ENCODE data around the gene MDK. TPM values are rescaled to one million over a fixed set of nuclear protein-coding genes. Genes with fewer than 3 reads are reported as not detected.

The MDK gene
- total RNA-seq, 1 donor from 2014 or later = 600 TPM

DNA sequence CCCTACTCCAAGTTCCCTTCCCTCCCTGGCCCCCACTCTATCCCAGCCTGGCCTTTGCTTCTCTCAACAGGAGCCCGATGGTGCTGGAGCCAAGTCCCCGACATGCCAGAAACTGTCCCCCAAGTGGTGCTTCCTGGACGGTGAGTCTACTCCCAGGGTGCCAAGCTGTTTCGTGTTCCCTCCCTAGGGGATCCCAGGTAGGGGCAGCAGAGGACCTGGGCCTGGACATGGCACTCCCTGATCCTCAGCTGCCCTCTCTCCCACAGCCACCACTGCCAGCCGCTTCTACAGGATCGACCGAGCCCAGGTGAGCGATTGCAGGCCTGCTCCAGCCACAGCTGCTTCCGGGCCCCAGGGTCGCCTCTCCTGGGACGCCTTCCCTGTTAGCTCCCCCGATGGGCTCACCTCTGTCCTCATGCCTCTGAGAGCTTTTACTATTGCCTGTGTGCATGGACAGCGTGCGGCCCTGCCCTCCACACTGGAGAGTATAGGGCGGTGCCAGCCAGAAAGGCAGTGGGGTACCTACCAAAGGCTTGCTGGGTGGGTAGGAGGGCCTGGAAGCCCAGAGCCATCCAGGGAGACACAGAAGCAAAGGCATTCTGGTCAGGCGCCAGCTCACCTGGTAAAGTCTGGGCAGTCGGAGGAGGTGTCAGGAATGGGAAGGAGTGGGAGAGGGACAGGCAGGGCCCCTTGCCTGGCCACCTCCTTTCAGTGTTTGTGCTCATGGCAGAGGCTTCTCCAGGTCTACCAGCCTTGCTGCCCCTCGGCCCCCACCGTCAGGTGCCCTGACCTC is 5.0 kb upstream of the MDK start:
- H3K27ac Mint-ChIP-seq = no peak overlapping the region
- no peaks in the 10 kb centered on the region for H3K9me3 Mint-ChIP-seq
- H3K4me3 Mint-ChIP-seq = no peak overlapping the region
- Histone ChIP-seq H3F3A (ENCODE audit: low read depth) (peaks cover 32% of the 10 kb centered on the region), H3K27me3 (no peaks in the 10 kb centered on the region), H3K9me3 (ENCODE audit: low read depth) (no peaks in the 10 kb centered on the region), H3K4me1 (peaks cover 10% of the 10 kb centered on the region), H3K79me2 (ENCODE audit: low read depth) (no peaks in the 10 kb centered on the region), H3K27ac (no peak overlapping the region), H2AFZ (replicated peaks) (no peak overlapping the region), H3K4me2 (no peak overlapping the region), H3K36me3 (no peaks in the 10 kb centered on the region), H3K9ac (no peak overlapping the region), H3K4me3 (no peak overlapping the region), H4K20me1 (ENCODE audit: low read depth) (peaks cover 21% of the 10 kb centered on the region)
- no peak for DNase-seq (ENCODE audit: low spot score)
- H3K36me3 Mint-ChIP-seq = peaks cover 11% of the 10 kb centered on the region
- no peak for TF ChIP-seq EZH2 (IDR thresholded peaks at IDR 0.05)
- TF ChIP-seq, protein P1, sequence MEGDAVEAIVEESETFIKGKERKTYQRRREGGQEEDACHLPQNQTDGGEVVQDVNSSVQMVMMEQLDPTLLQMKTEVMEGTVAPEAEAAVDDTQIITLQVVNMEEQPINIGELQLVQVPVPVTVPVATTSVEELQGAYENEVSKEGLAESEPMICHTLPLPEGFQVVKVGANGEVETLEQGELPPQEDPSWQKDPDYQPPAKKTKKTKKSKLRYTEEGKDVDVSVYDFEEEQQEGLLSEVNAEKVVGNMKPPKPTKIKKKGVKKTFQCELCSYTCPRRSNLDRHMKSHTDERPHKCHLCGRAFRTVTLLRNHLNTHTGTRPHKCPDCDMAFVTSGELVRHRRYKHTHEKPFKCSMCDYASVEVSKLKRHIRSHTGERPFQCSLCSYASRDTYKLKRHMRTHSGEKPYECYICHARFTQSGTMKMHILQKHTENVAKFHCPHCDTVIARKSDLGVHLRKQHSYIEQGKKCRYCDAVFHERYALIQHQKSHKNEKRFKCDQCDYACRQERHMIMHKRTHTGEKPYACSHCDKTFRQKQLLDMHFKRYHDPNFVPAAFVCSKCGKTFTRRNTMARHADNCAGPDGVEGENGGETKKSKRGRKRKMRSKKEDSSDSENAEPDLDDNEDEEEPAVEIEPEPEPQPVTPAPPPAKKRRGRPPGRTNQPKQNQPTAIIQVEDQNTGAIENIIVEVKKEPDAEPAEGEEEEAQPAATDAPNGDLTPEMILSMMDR (IDR thresholded peaks at IDR 0.05) = no peak
- TF ChIP-seq EZH2phosphoT487 (IDR thresholded peaks at IDR 0.05) = no peak
- H3K27me3 Mint-ChIP-seq (ENCODE audit: insufficient read depth, low read depth) = peaks cover 4% of the 10 kb centered on the region
- peaks cover 7% of the 10 kb centered on the region for H3K4me1 Mint-ChIP-seq

DNA sequence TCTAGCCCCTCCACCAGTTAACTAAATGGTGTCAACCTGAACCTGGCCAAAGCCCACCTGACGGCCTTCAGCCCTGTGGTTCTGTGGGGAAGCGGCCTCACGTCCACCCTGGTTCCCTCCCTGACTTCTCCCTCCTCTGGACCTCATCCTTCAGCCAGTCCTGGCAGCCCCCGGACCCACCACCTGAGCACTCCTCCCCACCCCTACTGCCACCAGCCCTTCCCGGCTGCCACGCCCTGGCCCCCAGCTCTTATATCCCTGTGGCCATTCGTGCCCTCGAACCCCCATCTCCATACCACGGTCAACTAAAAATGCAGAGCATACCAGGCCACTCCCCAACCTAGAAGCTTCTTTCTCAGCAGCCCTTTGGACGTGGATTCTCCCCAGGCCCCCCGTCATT is 4.2 kb upstream of the MDK start:
- Histone ChIP-seq H2AFZ (replicated peaks) (no peak overlapping the region), H3K79me2 (ENCODE audit: low read depth) (peaks cover 6% of the 10 kb centered on the region), H3K4me3 (no peak overlapping the region), H3K27me3 (no peaks in the 10 kb centered on the region), H3K4me1 (peaks cover 10% of the 10 kb centered on the region), H3K9ac (no peak overlapping the region), H3K36me3 (no peaks in the 10 kb centered on the region), H3K27ac (no peak overlapping the region), H3K9me3 (ENCODE audit: low read depth) (no peaks in the 10 kb centered on the region), H3F3A (ENCODE audit: low read depth) (peaks cover 32% of the 10 kb centered on the region), H4K20me1 (ENCODE audit: low read depth) (peaks cover 22% of the 10 kb centered on the region), H3K4me2 (no peak overlapping the region)
- H3K9me3 Mint-ChIP-seq = no peaks in the 10 kb centered on the region
- H3K27me3 Mint-ChIP-seq (ENCODE audit: insufficient read depth, low read depth) = peaks cover 3% of the 10 kb centered on the region
- H3K36me3 Mint-ChIP-seq = peaks cover 11% of the 10 kb centered on the region
- no peak for DNase-seq (ENCODE audit: low spot score)
- no peak for TF ChIP-seq EZH2 (IDR thresholded peaks at IDR 0.05)
- TF ChIP-seq EZH2phosphoT487 (IDR thresholded peaks at IDR 0.05) = no peak
- TF ChIP-seq, protein P1 (IDR thresholded peaks at IDR 0.05) = no peak
- peaks cover 7% of the 10 kb centered on the region for H3K4me1 Mint-ChIP-seq
- peak overlapping the region; percentile 12 for H3K4me3 Mint-ChIP-seq
- H3K27ac Mint-ChIP-seq = no peak overlapping the region

DNA sequence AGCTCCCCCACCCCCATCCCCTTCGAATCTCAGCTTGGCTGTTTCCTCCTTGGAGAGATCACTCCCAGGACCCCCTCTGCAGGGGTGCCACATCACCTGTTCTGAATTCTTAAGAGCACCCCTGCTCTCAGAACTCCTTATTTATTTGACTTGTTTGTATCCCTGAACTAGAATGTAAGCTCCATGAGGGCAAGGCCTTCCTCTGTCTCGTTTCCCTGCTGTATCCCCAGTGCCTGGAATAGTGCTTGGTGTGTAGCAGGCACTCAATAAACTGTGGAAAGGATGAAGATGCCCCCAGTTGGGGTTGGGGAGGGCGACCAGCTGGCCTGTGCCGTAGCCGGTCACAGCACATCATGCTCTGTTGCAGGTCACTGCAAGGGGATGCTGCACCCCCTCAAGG is 3.6 kb upstream of the MDK start:
- no peak overlapping the region for H3K27ac Mint-ChIP-seq
- H3K27me3 ChIP-seq = no peaks in the 10 kb centered on the region
- H3K79me2 ChIP-seq (ENCODE audit: low read depth) = peaks cover 12% of the 10 kb centered on the region
- H3K36me3 Mint-ChIP-seq = peaks cover 11% of the 10 kb centered on the region
- no peaks in the 10 kb centered on the region for H3K9me3 ChIP-seq (ENCODE audit: low read depth)
- H3K27ac ChIP-seq = no peak overlapping the region
- no peak overlapping the region for H3K4me3 ChIP-seq
- TF ChIP-seq EZH2 (IDR thresholded peaks at IDR 0.05) = no peak
- no peak for TF ChIP-seq EZH2phosphoT487 (IDR thresholded peaks at IDR 0.05)
- TF ChIP-seq, protein P1 (IDR thresholded peaks at IDR 0.05) = no peak
- peaks cover 14% of the 10 kb centered on the region for H3K4me1 ChIP-seq
- H3K36me3 ChIP-seq = no peaks in the 10 kb centered on the region
- no peak overlapping the region for H3K4me2 ChIP-seq
- H3K4me1 Mint-ChIP-seq = peaks cover 8% of the 10 kb centered on the region
- H3K9me3 Mint-ChIP-seq = no peaks in the 10 kb centered on the region
- H3F3A ChIP-seq (ENCODE audit: low read depth) = peaks cover 36% of the 10 kb centered on the region
- peak overlapping the region; percentile 12 for H3K4me3 Mint-ChIP-seq
- DNase-seq (ENCODE audit: low spot score) = no peak
- H3K9ac ChIP-seq = no peak overlapping the region
- peaks cover 2% of the 10 kb centered on the region for H3K27me3 Mint-ChIP-seq (ENCODE audit: insufficient read depth, low read depth)
- peaks cover 28% of the 10 kb centered on the region for H4K20me1 ChIP-seq (ENCODE audit: low read depth)
- H2AFZ ChIP-seq (replicated peaks) = no peak overlapping the region
